MM.1S (cell line): ENCODE results near the gene DNM1.

Experiments used
- CTCF ChIP-seq: fragments of 300-600 bp; sonication (generic); IDR thresholded peaks from 2 replicates; pipeline ENCODE4 v1.5.1; 2016; ENCODE audit warnings: antibody characterized with exemption, low read length, mixed read lengths
- EZH2 ChIP-seq: fragments of 300-600 bp; sonication (generic); optimal IDR thresholded peaks from 2 replicates; pipeline ENCODE3; 2017; ENCODE audit warnings: low read depth, mild to moderate bottlenecking, antibody characterized with exemption, low read length, mixed read lengths
- EZH2phosphoT487 ChIP-seq: fragments of 300-600 bp; sonication (generic); IDR thresholded peaks from 2 replicates; pipeline ENCODE4 v1.6.1; 2018; ENCODE audit warnings: antibody characterized with exemption, low read length

DNA sequence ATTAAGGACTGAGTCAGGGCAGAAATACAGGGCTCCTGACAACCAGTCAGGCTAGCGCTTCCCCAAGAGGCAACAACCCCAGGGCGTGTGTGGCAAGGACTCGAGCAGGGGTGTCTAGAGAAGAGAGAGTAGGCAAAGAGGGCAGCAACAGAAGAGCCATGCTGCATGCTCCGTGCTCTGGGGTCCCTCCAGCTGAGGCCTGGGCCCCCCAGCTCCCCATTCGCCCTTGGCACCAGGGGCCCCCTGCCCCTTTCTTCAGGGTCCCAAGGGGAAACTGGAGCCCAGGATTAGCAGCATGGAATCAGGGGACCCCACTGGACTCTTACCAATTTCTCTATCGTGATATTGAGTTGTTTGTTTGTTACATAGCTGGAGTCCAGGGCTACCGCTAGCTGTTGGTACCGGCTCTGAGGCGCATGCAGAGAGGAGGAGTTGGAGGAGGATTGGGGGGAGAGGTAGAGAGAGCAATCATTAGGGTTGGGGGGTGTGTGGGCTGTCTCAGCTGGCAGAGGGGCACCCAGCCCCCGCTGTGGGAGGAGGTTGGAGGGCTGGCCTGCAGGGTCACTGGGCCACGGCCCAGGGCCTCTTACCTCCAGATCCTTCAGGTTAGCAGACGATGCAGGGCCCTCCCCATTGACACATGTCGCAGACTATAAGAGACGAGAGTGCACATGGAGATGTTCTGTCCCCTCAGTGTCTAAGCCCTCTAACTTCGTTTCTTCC, 63.9 kb downstream of the DNM1 start:
- TF ChIP-seq CTCF (no peak), EZH2 (no peak), EZH2phosphoT487 (no peak)
